NCI-H187 treated with DMSO at 0.1 percent for 48 hours (cell line): ENCODE data around the gene LIF.
"Not testable (repeated sequence)": the region's sequence is repeated elsewhere in the genome, so short reads cannot be mapped to it uniquely, and the experiment has no call there.

Source experiments
- DNase-seq: peaks from one replicate; lab custom pipeline; 2025; lab: John Stamatoyannopoulos, UW

The LIF gene

DNA sequence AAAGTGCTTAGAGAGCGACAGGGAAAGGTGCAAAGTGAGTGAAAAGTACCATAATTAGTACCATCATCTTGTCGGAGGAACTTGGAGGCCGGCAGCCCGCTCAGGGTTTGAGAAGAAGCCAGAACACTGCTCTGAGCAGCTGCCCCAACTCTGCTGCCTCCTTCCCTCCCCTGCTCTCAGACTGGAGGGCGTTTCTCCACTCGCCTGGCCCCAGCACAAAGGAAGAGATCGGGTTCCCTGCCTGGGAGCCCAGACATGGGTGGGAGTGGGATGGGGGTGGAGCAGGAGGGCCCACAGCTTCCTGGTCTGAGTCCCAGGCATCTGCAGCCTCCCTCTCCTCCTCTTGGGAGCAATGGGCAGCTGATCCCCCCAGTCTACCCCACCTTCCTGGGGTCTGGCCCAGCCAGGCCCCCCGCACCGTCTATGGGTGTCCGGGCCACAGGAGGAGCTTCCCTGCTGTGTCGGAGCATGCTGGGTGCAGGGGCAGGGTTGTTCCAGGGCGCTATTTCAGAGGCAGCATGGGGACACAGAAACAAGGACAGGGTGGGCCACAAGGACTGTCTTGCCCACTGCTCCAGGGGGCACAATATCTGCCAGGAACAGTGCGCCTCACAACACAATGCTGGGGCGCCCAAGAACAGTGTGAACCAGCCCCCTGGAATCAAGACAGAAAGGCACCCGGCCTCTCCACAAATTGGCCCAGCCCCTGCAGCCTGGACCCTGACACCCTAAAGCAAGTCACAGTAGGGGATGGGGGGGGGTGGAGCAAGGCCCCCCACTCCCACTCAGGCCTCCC, 4.8 kb downstream of the LIF start:
- DNase-seq = no peak

DNA sequence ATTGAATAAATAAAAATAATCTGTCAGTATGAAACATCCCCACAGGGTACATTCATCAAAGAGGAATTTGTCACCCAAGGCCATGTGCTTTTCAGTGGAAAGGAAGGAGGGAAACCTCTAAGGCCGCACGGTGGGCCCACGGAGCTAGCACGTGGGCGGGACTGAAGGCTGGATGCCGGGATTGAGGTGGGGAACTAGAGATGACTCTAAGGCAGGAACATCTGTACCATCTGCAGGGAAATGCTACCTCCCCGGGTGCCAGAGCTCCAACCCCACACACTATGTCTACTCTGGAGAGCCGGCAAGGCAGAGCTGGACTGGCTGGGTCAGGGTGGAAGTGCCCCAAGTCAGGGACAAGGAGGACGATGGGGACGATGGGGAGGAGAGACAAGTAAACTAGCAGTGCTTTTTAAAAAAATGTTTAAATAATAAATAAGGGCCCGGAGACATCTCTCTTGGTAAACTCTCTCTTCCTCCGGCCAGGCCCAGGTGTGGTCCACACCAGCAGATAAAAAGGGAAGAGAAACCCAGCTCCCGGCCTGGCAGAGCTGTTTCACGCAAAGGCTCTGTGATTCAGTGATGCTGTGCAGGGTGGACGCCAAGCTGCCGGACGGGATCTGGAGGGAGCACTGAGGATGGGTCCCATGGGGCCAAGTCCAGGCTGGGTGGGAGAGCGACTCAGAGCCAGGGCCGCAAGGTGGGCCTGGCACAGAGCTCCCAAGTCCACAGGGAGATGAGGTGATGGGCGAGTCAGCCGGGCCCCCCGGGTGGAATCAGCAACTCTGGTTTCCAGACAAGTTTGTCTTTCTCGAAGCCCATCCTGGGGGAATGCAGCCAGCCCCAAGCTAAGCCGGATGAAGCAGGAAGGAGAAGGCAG, 5.8 kb downstream of the LIF start:
- no peak for DNase-seq

DNA sequence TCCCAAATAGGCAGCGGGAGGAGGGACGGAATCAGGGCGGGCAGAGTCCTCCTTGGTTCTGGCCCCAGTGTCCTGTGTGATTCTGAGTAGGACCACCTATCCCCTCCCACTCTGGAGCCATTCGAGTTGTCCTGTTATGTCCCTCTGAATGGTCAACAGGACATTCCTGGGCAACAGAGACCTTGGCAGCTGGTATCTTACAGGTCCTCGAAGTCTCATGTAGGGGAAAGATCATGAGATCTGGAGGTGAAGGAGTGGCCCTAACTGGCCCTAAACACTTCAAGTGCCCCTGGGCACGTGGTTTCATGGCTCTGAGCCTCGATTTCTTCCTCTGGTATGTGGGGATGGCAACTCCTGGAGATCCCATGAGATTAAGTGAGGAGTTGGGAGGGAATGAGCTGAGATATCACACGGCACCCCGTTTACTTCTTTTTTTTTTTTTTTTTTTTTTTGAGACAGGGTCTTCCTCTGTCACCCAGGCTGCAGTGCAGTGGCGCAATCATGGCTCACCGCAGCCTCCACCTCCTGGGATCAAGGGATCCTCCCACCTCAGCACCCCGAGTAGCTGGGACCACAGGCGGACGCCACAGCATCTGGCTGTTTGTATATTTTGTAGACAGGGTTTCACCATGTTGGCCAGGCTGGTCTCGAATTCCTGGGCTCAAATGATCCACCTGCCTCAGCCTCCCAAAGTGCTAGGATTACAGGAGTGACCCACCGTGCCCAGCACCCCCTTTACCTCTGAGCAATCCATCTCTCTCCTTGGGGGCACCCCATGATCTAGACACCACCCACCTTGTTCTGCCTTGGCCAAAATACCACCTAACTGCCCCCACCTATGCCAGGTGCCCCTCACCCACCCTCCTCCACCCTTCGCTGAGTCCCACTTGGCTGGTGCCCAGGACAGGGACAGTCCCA, 6.8 kb downstream of the LIF start:
- no peak for DNase-seq

DNA sequence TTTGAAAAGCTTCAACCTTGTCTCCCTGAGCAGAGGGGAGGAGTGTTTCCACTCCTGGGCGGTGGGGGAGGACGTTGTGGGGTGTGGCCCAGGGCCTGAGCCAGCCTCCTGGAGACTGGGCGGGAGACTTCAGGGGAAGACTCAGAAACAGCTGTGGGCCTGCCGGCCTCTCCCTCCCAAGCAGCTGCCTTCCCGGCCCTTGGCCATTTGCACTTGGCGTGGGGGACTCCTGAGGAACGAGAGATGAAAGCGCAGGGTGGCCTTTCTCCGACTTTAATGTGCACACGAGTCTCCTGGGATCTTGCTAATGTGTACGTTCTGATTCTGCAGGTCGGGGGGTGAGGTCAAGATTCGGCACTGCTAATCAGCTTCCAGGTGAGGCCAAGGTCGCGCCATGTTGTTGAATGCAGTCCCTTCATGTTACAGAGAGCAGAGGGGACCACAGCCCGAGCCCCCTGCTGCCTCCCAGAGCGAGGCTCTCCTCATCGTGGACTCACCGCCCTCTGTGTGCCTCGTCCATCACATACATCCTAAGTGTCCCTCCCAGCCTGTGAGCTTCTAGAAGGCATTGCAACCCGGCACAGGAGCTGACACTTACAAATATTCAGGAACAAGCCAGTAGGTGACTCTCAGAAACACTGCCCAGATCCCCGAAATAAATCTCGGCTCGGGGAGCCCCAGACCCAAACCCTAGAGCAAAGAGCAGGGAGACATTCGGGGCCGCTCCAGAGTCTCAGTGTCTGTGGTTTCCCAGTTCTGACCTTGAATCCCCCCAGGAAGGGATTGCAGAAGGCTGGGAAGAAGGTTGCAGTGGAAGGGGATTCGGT, 7.7 kb downstream of the LIF start:
- DNase-seq = no peak

DNA sequence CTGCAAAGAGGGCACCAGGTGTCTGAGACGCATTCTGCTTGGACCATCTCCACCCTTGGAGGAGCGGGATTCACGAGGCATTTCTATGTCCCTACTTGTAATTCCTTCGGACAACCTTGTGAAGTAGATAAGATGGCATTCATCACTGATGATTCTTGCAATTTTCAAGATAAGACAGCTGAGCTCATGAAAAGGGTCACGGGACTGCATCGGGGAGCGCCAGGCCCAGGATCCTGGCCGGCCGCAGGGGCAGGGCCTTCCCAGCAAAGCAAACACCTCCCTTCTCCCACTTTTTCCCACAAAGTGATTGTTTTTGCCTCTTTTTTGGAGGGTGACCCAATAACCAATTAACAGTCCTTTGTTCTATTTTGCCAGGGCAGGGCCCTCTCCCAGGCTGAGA, 8.4 kb downstream of the LIF start:
- no peak for DNase-seq

DNA sequence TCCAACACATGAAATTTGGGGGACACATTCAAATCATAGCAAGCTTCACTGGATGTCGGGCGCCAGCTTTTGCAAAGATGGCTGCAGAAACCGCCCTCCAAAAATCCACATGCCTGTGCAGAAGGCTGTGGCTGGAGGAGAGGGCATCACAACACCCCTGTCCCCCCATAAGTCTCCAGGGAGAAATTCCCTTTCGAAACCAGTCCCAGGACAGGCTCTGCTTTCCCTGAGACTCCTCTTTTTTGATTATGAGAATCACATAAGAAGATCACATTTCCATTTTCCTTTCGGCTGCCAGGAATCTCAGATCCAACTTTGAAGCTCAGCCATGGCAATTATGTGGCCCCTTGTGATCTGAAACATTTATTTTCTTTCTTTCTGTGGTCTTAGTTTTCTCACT, 9.7 kb downstream of the LIF start:
- no peak for DNase-seq

DNA sequence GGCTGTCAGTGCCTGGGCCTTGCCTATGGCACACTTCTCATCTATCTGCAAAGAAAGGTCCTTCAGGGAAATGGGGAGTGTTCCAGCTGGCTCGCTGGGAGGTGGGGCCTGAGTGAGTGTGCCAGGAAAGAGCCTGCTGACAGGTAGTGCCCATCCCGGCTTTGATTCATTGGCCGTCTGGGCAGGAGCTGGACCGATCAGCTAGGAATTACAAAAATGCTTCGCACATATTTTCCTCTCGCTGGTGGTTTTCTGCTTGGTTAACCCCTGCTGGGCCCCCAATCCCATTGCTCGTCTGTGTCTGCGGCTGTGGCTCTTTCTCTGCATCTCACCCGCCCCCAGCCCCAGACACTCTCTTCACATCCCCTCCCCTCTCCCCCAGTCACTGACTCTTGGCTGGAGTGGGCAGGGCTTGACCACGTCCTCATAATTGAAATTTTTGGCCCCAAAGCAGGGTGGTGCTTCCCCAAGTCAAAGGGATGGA, 10.8 kb downstream of the LIF start:
- no peak for DNase-seq

DNA sequence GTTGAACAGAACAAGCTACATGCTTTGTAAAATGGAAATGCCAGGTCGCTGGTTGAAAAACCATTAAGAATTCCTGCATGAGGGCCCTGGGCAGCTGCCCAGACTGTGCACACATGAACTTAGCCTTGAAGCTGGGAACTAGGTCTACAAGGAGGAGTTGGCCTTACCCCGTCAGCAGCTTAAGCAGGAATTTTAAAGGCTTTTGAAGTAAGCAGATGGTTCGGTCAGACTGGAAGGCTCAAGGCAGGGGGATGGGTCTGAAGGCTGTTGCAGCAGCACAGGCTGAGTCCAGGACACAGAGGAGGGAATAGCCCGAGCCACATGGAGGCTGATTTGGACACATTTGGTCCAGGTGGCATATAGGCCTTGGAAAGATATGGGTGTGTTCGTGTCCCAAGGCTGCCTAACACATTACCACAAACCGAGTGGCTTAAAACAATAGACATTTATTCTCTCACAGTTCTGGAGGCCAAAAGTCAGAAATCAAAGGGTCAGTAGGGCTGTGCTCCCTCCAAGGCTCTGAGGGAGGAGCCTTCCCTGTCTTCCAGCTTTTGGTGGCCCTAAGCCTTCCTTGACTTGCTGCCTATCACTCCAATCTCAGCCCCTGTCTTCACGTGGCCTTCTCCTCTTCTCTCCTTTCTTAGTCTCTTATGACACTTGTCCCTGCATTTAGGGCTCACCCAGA, 11.6 kb downstream of the LIF start:
- DNase-seq = no peak

DNA sequence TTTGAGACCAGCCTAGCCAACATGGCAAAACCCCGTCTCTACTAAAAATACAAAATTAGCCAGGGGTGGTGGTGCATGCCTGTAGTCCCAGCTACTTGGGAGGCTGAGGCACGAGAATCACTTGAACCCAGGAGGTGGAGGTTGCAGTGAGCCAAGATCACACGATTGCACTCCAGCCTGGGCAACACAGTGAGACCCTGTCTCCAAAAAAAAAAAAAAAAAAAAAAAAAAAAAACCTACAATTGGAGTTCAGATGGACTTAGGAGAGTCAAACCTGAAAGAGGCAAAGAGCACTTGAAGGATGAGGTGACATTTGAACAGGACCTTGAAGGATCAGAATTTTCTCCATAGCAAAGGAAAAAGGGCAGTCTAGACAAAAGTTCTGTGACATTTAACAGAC, 12.2 kb downstream of the LIF start:
- DNase-seq = not testable (repeated sequence)

DNA sequence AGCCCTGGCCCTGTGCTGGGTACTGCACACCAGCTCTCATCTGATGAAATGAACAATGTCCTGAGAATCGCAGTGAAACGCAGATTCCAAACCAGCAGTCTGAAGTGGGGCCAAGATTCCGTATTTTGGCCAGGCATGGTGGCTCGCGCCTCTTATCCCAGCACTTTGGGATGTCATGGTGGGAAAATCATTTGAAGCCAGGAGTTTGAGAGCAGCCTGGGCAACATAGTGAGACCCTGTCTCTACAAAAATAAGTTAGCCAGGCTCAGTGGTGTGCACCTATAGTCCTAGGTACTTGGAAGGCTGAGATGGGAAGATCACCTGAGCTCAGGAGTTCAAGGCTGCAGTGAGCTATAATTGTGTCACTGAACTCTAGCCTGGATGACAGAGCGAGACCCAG, 13.0 kb downstream of the LIF start:
- no peak for DNase-seq

DNA sequence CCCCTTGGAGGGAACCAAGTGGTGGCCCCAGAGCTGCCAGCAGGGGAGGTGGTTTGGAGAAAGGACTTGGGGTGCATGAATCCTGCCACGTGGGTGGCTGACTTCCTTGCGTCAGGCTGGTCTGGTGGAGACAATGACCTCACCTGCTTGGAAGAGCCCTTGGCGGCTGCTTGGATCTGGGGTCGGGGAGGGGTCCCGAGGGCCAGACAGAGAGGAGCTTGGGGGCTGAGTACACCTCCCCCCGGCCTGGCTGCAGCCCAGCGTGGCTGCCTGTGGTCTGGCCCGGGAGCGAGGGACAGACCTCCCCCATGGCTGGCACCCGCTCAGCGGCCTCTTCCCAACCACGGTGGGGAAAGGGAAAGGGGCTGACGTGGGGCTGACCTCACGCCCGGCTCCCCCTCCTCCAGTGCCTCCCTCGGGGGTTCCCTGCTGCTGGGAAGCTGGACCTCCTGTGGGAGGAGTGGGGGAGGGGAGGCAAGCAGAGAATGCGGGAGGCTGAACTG, 13.8 kb downstream of the LIF start:
- no peak for DNase-seq

DNA sequence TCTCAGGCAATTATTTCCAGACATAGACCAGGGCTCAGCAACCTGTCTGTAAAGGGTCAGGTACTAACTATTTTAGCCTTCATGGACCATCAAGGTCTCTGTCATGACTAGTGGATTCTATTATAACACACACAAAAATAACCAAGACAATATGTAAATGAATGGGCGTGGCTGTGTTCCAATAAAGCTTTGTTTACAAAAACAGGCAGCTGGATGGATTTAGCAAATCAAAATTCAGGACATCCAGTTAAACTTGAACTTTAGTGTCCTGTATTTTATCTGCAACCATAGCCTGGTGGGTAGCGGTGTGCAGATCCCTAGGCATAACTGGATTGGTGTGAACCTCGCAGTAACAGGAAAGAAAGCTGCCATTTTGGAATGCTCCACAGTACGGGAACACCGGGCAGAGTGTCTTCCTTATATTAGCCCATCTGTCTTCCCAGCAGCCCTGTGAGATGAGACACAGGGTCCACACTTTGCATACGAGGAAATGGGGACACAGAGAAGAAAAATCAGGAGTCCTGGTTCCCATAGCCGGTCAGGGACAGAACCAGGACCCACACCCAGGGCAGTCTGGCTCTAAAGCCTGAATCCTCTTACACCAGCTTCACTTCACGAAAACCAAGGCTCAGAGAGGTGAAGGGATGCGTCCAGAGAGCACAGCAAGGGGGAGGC, 15.6 kb downstream of the LIF start:
- DNase-seq = no peak

DNA sequence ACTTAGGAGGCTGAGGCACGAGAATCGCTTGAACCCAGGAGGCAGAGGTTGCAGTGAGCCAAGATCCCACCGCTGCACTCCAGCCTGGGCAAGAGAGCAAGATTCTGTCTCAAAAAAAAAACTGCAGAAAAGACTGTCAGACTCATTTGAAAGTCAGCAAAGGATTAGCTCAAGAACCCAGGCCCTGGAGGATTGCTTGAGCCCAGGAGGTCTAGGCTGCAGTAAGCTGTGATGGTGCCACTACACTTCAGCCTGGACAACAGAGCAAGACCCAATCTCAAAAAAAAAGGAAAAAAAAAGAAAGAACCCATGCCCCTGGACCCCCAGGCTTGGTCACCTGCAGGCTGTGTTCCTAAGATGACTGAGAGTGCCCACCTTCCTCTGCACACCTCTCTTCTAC, 16.2 kb downstream of the LIF start:
- no peak for DNase-seq

DNA sequence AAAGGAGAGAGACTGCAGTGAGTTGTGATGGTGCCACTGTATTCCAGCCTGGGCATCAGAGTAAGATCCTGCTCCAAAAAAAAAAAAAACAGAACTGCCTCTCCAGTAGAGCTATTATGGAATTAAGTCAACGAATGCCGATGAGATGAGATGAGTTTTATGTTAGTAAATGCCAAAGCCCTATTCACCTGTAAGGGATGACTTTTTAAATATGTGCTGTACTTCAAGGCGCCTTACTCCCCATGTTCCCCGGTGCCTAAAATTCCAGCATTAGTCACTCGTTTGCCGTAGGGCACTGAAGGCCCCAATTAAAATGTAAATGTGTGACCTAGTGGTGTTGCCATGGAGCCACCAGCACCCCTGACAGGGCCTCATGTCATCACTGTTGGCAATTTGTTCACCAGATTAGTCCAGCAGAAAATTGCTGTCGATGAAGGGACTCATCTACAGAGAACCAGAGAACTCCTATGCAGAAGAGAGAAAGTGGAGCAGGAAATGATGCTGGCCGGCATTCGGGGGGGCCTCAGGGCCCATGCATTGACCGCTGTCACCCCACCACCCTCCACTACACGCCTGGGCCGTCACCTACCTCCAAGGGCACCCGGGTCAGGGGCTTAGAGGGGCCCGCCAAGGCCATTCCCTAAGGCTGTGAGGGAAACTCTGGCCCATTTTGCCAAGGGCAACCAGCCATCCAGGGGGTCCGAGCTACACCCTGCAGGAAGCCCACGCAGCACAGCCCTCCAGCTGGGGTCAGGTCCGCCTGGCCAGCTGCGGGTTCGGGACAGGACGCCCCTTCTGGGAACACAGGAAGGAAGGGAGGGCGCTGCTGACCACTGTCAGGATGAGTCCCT, 17.8 kb downstream of the LIF start:
- DNase-seq = no peak

DNA sequence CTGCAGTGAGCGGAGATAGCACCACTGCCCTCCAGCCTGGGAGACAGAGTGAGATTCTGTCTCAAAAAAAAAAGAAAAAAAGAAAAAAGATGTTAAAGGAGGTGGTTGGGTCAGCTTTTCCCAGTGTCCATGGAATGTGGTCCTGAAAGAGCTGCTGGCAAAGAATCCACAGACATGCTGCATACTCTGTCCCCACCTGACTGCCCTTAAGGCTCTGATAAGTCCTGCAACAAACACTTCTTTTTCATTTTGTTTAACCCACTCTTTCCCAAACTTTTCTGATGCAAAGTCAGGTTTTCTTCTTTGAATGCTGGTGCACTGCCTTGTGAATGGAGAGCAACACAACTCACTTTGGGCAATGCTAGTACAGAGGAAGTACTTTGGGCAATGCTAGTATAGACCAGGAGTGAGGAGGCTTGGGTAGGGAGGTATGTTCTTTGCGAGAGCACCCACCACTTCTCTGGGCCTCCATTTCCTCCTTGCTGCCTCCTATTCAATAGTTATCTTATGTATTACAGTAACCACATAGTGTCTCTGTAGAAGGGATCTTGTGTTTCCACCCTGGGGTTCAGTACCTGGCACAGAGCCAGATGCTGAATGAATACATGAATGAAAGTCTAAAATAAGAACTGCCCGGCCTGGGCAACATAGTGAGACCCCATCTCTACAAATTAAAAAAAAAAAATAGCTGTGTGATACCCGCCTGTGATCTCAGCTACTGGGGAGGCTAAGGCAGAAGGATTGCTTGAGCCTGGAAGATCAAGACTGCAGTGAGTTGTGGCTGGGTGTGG, 18.9 kb downstream of the LIF start:
- no peak for DNase-seq

DNA sequence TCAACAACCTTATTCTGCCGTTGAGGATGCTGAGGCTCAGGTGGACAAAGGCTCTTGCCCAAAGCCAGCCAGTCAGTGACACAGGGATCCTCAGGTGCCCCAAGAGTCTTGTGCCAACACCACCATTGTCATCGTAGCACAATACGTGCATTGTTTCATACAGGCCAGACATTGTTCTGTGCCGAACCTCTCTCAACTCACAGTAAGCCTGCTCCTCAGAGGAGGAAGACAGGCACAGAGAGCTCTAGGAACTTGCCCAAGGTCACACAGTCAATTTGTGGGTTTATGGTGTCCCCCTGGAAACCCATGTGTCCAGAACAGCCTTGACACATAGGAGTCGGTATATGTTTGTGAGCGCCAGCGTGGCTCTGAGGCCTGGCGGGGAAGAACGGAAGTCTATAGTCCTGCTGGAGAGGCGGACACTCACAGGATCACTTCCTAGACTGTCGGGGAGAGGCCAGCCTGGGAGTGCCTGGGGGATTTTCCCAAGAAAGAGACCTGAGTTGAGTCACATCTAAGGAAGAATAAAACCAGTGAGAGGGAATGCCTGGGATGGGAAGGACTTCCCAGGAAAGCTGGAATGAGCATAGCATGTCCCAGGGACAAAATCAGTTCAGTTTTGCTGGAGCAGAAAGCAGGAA, 20.2 kb downstream of the LIF start:
- no peak for DNase-seq

DNA sequence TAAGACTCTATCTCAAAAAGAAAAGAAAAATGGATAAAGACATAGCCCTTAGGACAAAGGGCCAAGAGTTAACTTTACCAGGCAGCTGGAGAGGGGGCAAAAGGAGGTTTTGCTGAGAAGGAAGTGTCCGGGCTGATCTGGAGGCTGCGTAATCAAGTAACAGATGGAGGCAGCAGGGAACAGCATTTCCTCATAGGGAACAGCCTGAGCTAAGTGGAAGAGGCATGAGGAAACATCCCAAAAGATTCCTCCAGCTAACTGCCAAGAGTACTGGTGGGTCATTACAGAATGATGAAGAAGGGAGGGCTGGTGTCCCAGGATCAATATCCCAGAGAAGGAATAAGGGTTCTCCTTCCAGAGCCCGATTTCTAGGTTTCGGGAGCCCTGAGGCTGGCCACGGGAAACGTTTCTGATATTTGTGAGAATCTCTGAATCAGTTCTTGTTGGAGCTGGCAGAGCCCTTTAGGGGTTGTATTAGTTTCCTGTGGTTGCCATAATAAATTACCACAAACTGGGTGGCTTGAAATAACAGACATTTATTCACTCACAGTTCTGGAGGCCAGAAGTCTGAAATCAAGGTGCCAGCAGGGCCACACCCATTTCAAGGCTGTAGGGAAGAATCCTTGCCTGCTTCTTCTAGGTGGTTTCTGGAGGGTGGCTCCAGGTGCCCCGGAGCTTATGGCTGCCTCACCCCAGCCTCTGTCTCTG, 21.2 kb downstream of the LIF start:
- DNase-seq = no peak
